GM18867 (cell line): ENCODE data around the gene BACE1.

Source experiments
- ATAC-seq: cut with Tn5 transposase; IDR thresholded peaks from one replicate; pipeline ENCODE4 v1.9.1; 2021; ENCODE audit warnings: mild to moderate bottlenecking, moderate library complexity; ENCODE audit not compliant: unreplicated experiment

The BACE1 gene

GRCh38 chr11:117313091-117313490 is 3.0 kb downstream of the BACE1 start:
- ATAC-seq, result no peak

GRCh38 chr11:117309310-117309709 is 6.7 kb downstream of the BACE1 start:
- no peak for ATAC-seq

- ATAC-seq, result no peak
These were observed 10.9 kb downstream of the BACE1 start for GRCh38 chr11:117305145-117305544.

- ATAC-seq, result no peak
These were observed 12.3 kb downstream of the BACE1 start for GRCh38 chr11:117303646-117304315.

GRCh38 chr11:117303101-117303500 is 13.0 kb downstream of the BACE1 start:
- ATAC-seq, result no peak

GRCh38 chr11:117302228-117302627 is 13.8 kb downstream of the BACE1 start:
- no peak for ATAC-seq

- no peak for ATAC-seq
These were observed 15.3 kb downstream of the BACE1 start for GRCh38 chr11:117300773-117301172.

- no peak for ATAC-seq
These were observed 15.8 kb downstream of the BACE1 start for GRCh38 chr11:117300283-117300663.

GRCh38 chr11:117299351-117300282 is 16.4 kb downstream of the BACE1 start:
- ATAC-seq, result no peak

GRCh38 chr11:117298195-117298594 is 17.9 kb downstream of the BACE1 start:
- ATAC-seq, result no peak

GRCh38 chr11:117296881-117297280 is 19.2 kb downstream of the BACE1 start:
- no peak for ATAC-seq

GRCh38 chr11:117295438-117296137 is 20.5 kb downstream of the BACE1 start:
- ATAC-seq, result no peak

GRCh38 chr11:117292616-117293015 is 23.4 kb downstream of the BACE1 start:
- ATAC-seq, result no peak

GRCh38 chr11:117290809-117291396 is 25.2 kb downstream of the BACE1 start, which contains the start of gene BACE1-AS:
Gene BACE1-AS (plus strand): TSS chr11:117291346.
- no peak for ATAC-seq

- ATAC-seq, result no peak
These were observed 26.3 kb downstream of the BACE1 start for GRCh38 chr11:117289795-117290194.

GRCh38 chr11:117287668-117288067 is 28.4 kb downstream of the BACE1 start:
- no peak for ATAC-seq

- ATAC-seq, result no peak
These were observed 29.5 kb downstream of the BACE1 start for GRCh38 chr11:117286588-117286987.

GRCh38 chr11:117284053-117284452 is 32.0 kb downstream of the BACE1 start:
- no peak for ATAC-seq

- ATAC-seq, result no peak
These were observed 33.1 kb downstream of the BACE1 start for GRCh38 chr11:117282956-117283355.

- ATAC-seq, result no peak
These were observed 34.2 kb downstream of the BACE1 start for GRCh38 chr11:117281869-117282268.

GRCh38 chr11:117281159-117281558 is 34.9 kb downstream of the BACE1 start:
- ATAC-seq, result no peak
